Esophagus squamous epithelium (tissue), 4 donors: ENCODE results near the gene ZGPAT.

ENCODE experiments used
- POLR2A ChIP-seq, 4 donors: fragments of 450-650 bp; IDR thresholded peaks; one replicate each; pipeline ENCODE4 v1.6.1; 2017; ENCODE audit warnings: antibody characterized with exemption in 4 of 4, mild to moderate bottlenecking in 4 of 4, moderate library complexity in 3 of 4
- TF ChIP-seq, protein P1 (sequence below), 6 experiments: fragments of 450-650 bp in 4 of 6; fragments of 200-600 bp in 2 of 6; sonication (generic) in 2 of 6; IDR thresholded peaks; one replicate each; pipeline ENCODE4 v1.5.1; 2016 to 2019; ENCODE audit warnings: antibody characterized with exemption in 6 of 6, mild to moderate bottlenecking in 4 of 6, moderate library complexity in 4 of 6

DNA sequence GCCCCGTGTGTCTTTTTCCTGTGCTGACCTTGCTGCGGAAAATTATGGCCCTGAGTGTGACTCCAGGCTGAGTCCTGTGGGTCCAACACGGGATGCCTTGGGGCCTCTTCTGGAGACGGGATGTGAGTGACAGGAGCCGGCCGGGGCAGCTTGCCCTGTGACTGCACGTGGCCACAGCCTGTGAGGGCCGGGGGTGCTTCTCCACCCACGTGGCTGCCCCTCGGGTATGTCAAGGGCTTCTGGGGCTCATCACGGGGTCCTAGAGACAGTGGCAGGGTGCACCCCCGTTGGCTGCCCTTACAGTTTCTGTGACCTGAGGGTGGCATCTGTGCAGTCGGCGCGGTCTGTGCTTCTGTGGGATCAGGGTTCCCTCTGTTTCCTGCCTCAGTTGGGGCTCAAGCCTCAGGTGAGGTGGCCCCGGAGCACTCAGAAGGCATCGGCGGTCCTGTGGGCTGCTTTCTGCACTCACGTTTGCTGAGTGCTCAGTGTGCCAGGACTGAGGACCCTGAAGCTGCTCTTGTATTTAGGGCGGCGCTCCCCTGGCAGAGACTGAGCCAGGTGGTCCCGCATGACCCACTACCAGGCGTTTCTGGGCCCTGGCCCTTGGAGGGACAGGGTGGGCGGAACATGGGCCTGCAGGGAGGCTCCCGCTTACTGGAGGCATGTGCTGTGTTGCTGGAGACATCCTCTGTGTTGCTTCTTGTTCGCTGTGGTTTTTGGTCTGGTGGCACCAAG is 44.3 kb upstream of the ZGPAT start:
- TF ChIP-seq, protein P1, sequence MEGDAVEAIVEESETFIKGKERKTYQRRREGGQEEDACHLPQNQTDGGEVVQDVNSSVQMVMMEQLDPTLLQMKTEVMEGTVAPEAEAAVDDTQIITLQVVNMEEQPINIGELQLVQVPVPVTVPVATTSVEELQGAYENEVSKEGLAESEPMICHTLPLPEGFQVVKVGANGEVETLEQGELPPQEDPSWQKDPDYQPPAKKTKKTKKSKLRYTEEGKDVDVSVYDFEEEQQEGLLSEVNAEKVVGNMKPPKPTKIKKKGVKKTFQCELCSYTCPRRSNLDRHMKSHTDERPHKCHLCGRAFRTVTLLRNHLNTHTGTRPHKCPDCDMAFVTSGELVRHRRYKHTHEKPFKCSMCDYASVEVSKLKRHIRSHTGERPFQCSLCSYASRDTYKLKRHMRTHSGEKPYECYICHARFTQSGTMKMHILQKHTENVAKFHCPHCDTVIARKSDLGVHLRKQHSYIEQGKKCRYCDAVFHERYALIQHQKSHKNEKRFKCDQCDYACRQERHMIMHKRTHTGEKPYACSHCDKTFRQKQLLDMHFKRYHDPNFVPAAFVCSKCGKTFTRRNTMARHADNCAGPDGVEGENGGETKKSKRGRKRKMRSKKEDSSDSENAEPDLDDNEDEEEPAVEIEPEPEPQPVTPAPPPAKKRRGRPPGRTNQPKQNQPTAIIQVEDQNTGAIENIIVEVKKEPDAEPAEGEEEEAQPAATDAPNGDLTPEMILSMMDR (IDR thresholded peaks at IDR 0.05) = no peak
- TF ChIP-seq POLR2A (IDR thresholded peaks at IDR 0.05) = no peak
